Measurements from ENCODE around the gene NPHP4. TPM values are rescaled to one million over a fixed set of nuclear protein-coding genes. Genes with fewer than 3 reads are reported as not detected.

The NPHP4 gene
- total and polyA plus RNA-seq, 4 donors: 1.7 to 5.6 (median 3.5) TPM

DNA sequence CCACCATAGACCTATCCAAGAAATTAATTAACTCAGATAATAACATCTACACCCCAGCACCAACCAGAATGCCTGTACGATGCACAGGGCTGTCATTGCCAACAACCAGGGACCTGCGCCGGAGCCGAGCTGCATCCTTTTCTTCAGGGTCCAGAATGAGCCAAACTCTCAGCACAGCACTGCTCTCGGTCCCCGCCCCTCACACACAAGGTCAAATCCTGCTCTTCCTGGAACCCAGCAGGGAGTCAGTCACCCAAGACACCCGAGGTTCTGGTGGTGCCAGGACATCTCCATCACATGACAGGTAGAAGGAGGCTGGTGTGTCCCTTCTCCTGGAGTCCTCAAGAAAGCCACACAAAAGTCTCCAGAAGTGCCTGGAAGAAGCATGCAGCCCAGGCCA is 31.9 kb downstream of the NPHP4 start:
- peaks cover 0 to 13% (median 2%) of the 10 kb centered on the region in 4 donors for H3K36me3 ChIP-seq (ENCODE audit: control insufficient read depth in 4 of 4, insufficient read depth in 3 of 4, low read depth in 1 of 4, low read length in 3 of 4)
- 94% methylated on average over 7 of the region's 7 CpGs for WGBS
- DNase-seq (ENCODE audit: low spot score): no peak

More for the DNA sequence above, 31.9 kb downstream of the NPHP4 start:
- no peaks in the 10 kb centered on the region for H3K27me3 ChIP-seq (ENCODE audit: control insufficient read depth in 4 of 4, insufficient read depth in 4 of 4, low read length in 3 of 4)
- no peak overlapping the region for H3K9ac ChIP-seq (ENCODE audit: low read depth in 1 of 2, low read length in 2 of 2)
- H3K9me3 ChIP-seq (ENCODE audit: control insufficient read depth in 4 of 4, low read length in 3 of 4): no peaks in the 10 kb centered on the region
- H3K27ac ChIP-seq (ENCODE audit: low read depth in 1 of 2, low read length in 2 of 2): no peak overlapping the region
- H3K4me3 ChIP-seq (ENCODE audit: low read depth in 1 of 3, low read length in 3 of 3): no peak overlapping the region
- TF ChIP-seq HNF4G (IDR thresholded peaks at IDR 0.05) (no peak), SP1 (IDR thresholded peaks at IDR 0.05) (no peak), FOXA1 (IDR thresholded peaks at IDR 0.05) (no peak), FOXA2 (IDR thresholded peaks at IDR 0.05) (no peak), TAF1 (conservative IDR thresholded peaks at IDR 0.05) (no peak), NR2F2 (IDR thresholded peaks at IDR 0.05) (no peak), HNF4A (conservative IDR thresholded peaks at IDR 0.05) (no peak), RXRA (IDR thresholded peaks at IDR 0.05) (no peak), EGR1 (IDR thresholded peaks at IDR 0.05; ENCODE audit: low read depth in 2 of 2) (no peak), YY1 (IDR thresholded peaks at IDR 0.05) (no peak), GABPA (IDR thresholded peaks at IDR 0.05 in 1 of 2, conservative IDR thresholded peaks at IDR 0.05 in 1 of 2) (no peak), RAD21 (IDR thresholded peaks at IDR 0.05) (no peak), JUND (IDR thresholded peaks at IDR 0.05) (no peak)
- TF ChIP-seq, protein P1, sequence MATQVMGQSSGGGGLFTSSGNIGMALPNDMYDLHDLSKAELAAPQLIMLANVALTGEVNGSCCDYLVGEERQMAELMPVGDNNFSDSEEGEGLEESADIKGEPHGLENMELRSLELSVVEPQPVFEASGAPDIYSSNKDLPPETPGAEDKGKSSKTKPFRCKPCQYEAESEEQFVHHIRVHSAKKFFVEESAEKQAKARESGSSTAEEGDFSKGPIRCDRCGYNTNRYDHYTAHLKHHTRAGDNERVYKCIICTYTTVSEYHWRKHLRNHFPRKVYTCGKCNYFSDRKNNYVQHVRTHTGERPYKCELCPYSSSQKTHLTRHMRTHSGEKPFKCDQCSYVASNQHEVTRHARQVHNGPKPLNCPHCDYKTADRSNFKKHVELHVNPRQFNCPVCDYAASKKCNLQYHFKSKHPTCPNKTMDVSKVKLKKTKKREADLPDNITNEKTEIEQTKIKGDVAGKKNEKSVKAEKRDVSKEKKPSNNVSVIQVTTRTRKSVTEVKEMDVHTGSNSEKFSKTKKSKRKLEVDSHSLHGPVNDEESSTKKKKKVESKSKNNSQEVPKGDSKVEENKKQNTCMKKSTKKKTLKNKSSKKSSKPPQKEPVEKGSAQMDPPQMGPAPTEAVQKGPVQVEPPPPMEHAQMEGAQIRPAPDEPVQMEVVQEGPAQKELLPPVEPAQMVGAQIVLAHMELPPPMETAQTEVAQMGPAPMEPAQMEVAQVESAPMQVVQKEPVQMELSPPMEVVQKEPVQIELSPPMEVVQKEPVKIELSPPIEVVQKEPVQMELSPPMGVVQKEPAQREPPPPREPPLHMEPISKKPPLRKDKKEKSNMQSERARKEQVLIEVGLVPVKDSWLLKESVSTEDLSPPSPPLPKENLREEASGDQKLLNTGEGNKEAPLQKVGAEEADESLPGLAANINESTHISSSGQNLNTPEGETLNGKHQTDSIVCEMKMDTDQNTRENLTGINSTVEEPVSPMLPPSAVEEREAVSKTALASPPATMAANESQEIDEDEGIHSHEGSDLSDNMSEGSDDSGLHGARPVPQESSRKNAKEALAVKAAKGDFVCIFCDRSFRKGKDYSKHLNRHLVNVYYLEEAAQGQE (IDR thresholded peaks at IDR 0.05): no peak
- TF ChIP-seq, protein P2, sequence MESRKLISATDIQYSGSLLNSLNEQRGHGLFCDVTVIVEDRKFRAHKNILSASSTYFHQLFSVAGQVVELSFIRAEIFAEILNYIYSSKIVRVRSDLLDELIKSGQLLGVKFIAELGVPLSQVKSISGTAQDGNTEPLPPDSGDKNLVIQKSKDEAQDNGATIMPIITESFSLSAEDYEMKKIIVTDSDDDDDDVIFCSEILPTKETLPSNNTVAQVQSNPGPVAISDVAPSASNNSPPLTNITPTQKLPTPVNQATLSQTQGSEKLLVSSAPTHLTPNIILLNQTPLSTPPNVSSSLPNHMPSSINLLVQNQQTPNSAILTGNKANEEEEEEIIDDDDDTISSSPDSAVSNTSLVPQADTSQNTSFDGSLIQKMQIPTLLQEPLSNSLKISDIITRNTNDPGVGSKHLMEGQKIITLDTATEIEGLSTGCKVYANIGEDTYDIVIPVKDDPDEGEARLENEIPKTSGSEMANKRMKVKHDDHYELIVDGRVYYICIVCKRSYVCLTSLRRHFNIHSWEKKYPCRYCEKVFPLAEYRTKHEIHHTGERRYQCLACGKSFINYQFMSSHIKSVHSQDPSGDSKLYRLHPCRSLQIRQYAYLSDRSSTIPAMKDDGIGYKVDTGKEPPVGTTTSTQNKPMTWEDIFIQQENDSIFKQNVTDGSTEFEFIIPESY (IDR thresholded peaks at IDR 0.05): no peak
- TF ChIP-seq, protein P3, sequence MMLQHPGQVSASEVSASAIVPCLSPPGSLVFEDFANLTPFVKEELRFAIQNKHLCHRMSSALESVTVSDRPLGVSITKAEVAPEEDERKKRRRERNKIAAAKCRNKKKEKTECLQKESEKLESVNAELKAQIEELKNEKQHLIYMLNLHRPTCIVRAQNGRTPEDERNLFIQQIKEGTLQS (IDR thresholded peaks at IDR 0.05): no peak
- TF ChIP-seq, protein P4, sequence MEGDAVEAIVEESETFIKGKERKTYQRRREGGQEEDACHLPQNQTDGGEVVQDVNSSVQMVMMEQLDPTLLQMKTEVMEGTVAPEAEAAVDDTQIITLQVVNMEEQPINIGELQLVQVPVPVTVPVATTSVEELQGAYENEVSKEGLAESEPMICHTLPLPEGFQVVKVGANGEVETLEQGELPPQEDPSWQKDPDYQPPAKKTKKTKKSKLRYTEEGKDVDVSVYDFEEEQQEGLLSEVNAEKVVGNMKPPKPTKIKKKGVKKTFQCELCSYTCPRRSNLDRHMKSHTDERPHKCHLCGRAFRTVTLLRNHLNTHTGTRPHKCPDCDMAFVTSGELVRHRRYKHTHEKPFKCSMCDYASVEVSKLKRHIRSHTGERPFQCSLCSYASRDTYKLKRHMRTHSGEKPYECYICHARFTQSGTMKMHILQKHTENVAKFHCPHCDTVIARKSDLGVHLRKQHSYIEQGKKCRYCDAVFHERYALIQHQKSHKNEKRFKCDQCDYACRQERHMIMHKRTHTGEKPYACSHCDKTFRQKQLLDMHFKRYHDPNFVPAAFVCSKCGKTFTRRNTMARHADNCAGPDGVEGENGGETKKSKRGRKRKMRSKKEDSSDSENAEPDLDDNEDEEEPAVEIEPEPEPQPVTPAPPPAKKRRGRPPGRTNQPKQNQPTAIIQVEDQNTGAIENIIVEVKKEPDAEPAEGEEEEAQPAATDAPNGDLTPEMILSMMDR (IDR thresholded peaks at IDR 0.05; ENCODE audit: low read depth, low read length, missing input control): no peak
- TF ChIP-seq, protein P5, sequence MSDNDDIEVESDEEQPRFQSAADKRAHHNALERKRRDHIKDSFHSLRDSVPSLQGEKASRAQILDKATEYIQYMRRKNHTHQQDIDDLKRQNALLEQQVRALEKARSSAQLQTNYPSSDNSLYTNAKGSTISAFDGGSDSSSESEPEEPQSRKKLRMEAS (IDR thresholded peaks at IDR 0.05): no peak
- no peaks in the 10 kb centered on the region for H3K4me1 ChIP-seq (ENCODE audit: control insufficient read depth in 4 of 4, insufficient read depth in 4 of 4, low read length in 3 of 4)

Measured in liver (tissue), 9 donors.